ENCODE results near the gene SNX10.

The SNX10 gene

GRCh38 chr7:26406433-26406832, 114.8 kb downstream of the SNX10 start:
- DNase-seq: no peak

DNA sequence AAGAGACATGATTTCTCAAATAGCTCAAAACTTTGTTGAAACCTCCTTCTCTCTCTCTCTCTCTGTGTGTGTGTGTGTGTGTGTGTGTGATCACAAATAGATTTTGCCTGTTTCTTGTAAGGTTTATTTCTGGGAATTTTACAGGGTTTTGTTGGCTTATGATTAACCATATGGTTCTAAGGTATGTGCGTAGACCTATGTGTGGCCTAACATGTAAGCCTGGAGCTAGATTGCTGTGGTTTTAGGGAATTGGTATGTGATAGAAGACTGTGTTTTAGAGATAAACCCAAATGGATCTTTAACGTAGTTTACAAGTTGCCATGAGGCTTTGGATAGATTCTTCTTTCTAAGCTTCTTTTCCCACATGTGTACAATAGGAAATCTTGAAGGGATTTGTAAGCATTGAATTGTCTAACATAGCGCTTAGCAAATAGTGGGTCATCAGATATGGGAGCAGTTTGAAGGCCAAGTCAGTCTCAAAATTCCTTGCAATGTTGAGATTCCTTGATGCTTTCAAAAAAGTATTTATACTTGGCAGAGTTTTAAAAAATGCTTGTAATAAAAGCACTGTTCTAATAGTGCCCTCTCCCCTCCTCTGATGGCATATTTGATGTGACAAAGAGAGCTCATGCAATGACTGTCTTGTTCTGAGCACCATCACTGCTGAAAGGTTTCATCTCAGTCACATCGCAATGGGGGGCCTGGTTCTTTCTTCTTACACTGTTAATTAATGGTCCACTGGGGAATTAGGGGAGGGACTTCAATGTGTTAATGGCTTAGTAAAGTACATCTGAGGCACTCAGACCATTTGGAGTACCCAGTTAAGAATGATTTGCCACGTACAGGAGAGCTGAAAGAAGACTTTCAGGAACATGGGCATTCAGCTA, 118.2 kb downstream of the SNX10 start:
- no peak for DNase-seq

GRCh38 chr7:26413007-26413691, 121.5 kb downstream of the SNX10 start:
- DNase-seq: peak; percentile 82 to 89

DNA sequence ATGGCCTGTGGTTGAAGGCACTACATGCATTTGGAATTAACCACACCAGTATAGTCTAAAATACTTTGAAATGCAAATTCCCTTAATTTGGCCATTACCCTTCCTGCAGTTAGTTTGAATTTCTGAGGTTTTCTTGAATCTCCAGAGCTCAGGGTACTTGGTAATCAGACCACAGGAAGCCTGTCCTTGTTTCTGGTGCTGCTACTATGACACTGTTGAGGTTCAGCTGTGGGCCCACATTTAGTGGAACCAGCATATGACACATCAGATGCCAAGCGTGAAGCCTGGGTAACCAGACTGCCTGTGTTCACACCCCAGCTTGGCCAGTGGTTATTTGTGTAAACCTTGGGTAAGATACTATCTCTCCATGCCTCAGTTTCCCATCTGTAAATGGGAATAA, 124.3 kb downstream of the SNX10 start:
- no peak for DNase-seq

DNA sequence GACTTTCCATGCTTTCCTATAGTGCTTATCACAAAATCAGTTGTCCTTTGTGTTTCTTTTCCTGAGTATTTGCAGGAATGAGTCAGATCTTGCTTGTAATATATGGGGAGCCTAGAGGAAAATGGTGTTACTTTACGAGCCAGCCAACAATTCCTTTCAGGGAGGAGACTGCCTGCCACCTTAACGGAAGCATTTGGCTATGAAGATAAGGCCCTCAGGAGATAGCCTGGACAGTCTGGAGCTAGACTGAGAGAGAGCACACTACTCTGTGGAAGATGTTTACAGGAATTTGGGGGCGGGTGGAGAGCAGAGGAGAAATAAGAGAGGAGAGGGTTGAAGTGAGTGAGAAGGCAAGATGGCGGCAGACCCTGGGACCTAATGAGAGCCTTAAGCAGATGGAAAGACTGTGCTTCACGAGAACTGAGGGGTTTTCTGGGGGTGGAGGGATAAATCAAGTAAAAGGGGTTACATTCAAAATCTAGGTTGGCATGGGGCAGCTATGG, 126.3 kb downstream of the SNX10 start:
- DNase-seq: no peak

GRCh38 chr7:26419198-26419597, 127.5 kb downstream of the SNX10 start:
- no peak for DNase-seq

GRCh38 chr7:26420422-26421019, 128.9 kb downstream of the SNX10 start:
- DNase-seq: peak in 1 of 2 experiments; percentile 33

DNA sequence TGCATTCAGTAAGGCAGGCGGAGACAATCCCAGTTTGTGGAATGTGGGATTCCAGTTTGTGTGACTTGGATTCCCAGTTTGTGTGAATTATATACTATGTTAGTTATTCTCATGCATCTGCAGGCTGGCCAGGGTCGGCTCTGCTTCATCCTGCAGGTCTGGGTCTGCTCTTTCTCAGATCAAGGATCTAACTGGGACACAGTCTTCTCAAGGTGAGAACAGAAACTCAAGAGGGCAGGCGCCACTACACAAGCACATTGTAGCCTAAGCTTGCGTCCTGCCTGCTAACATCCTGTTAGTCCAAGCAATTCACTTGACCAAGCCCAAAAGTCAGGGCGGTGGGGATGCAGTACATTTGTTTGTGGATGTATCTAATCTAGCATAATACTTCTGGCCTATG, 131.1 kb downstream of the SNX10 start:
- DNase-seq: no peak

- DNase-seq: no peak
Observed at GRCh38 chr7:26423436-26423835, 131.8 kb downstream of the SNX10 start.
